Measurements from ENCODE around the gene ARMC5. TPM values are rescaled to one million over a fixed set of nuclear protein-coding genes. Genes with fewer than 3 reads are reported as not detected.
A peak's percentile ranks its signal among the peaks of the same experiment; 100 is the strongest.

ARMC5 gene
- total RNA-seq, 1 donor from 2014 or later = 5.4 TPM

DNA sequence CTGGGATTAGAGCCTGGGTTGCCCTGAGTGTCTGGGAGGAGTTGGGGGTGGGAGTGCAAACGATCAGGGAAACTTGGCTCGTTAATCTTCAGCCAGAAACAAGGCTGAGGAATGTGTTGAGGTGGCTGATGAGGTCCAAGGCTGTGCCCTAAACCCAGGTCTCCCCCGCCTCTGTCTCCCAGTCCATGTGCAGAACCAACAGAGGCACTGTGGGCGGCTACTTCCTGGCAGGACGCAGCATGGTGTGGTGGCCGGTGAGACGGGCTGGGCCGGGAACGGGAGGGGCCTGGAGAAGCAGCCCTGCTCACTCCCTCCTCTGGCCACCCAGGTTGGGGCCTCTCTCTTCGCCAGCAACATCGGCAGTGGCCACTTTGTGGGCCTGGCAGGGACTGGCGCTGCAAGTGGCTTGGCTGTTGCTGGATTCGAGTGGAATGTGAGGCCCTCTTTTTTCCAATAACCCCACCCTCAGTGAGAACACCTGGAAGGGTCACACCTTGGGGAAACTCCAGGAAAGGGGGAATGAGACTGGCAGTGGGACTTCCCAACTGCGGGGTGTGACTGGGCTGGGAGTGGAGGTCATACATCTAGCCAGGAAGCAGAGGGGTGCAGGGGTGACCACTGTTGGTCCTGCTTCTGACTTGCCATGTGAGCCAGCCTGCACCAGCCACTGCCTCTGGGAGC is 25.3 kb downstream of the ARMC5 start:
- Histone ChIP-seq H3K79me2 (ENCODE audit: low read depth) (no peaks in the 10 kb centered on the region), H3K36me3 (no peaks in the 10 kb centered on the region), H3F3A (ENCODE audit: low read depth) (no peaks in the 10 kb centered on the region), H3K27me3 (peaks cover 100% of the 10 kb centered on the region), H4K20me1 (ENCODE audit: low read depth) (peaks cover 21% of the 10 kb centered on the region), H3K9ac (no peak overlapping the region), H3K9me3 (ENCODE audit: low read depth) (no peaks in the 10 kb centered on the region), H2AFZ (replicated peaks) (no peak overlapping the region), H3K4me3 (no peak overlapping the region), H3K4me2 (no peak overlapping the region), H3K4me1 (peaks cover 5% of the 10 kb centered on the region), H3K27ac (no peak overlapping the region)
- peaks cover 46% of the 10 kb centered on the region for H3K27me3 Mint-ChIP-seq (ENCODE audit: insufficient read depth, low read depth)
- H3K27ac Mint-ChIP-seq = no peak overlapping the region
- H3K36me3 Mint-ChIP-seq = peaks cover 1% of the 10 kb centered on the region
- peak; percentile 27 for DNase-seq (ENCODE audit: low spot score)
- no peaks in the 10 kb centered on the region for H3K9me3 Mint-ChIP-seq
- no peaks in the 10 kb centered on the region for H3K4me1 Mint-ChIP-seq
- TF ChIP-seq EZH2 (IDR thresholded peaks at IDR 0.05) = no peak
- TF ChIP-seq, protein P1, sequence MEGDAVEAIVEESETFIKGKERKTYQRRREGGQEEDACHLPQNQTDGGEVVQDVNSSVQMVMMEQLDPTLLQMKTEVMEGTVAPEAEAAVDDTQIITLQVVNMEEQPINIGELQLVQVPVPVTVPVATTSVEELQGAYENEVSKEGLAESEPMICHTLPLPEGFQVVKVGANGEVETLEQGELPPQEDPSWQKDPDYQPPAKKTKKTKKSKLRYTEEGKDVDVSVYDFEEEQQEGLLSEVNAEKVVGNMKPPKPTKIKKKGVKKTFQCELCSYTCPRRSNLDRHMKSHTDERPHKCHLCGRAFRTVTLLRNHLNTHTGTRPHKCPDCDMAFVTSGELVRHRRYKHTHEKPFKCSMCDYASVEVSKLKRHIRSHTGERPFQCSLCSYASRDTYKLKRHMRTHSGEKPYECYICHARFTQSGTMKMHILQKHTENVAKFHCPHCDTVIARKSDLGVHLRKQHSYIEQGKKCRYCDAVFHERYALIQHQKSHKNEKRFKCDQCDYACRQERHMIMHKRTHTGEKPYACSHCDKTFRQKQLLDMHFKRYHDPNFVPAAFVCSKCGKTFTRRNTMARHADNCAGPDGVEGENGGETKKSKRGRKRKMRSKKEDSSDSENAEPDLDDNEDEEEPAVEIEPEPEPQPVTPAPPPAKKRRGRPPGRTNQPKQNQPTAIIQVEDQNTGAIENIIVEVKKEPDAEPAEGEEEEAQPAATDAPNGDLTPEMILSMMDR (IDR thresholded peaks at IDR 0.05) = no peak
- no peak for TF ChIP-seq EZH2phosphoT487 (IDR thresholded peaks at IDR 0.05)
- no peak overlapping the region for H3K4me3 Mint-ChIP-seq

DNA sequence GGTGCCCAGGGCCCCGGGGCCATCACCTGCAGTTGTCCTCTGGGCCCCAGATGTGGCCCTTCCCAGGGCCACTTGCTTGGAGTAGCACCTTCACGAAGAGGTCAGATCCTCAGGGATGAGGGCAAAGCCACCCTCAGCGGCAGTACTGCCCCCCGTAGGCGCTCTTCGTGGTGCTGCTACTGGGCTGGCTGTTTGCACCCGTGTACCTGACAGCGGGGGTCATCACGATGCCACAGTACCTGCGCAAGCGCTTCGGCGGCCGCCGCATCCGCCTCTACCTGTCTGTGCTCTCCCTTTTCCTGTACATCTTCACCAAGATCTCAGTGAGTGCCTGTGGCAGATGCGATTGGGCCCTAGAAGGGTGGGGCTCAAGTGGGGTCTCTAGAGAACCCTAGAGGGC is 26.3 kb downstream of the ARMC5 start:
- H3K36me3 Mint-ChIP-seq = peaks cover 4% of the 10 kb centered on the region
- Histone ChIP-seq H3K4me1 (peaks cover 5% of the 10 kb centered on the region), H3K27me3 (peaks cover 93% of the 10 kb centered on the region), H2AFZ (replicated peaks) (no peak overlapping the region), H3F3A (ENCODE audit: low read depth) (no peaks in the 10 kb centered on the region), H3K4me3 (no peak overlapping the region), H3K79me2 (ENCODE audit: low read depth) (no peaks in the 10 kb centered on the region), H3K9me3 (ENCODE audit: low read depth) (no peaks in the 10 kb centered on the region), H3K27ac (no peak overlapping the region), H3K36me3 (no peaks in the 10 kb centered on the region), H3K9ac (no peak overlapping the region), H3K4me2 (no peak overlapping the region), H4K20me1 (ENCODE audit: low read depth) (peaks cover 25% of the 10 kb centered on the region)
- TF ChIP-seq, protein P1 (IDR thresholded peaks at IDR 0.05) = no peak
- TF ChIP-seq EZH2phosphoT487 (IDR thresholded peaks at IDR 0.05) (no peak), EZH2 (IDR thresholded peaks at IDR 0.05) (no peak)
- no peaks in the 10 kb centered on the region for H3K9me3 Mint-ChIP-seq
- H3K27me3 Mint-ChIP-seq (ENCODE audit: insufficient read depth, low read depth) = peaks cover 43% of the 10 kb centered on the region
- H3K27ac Mint-ChIP-seq = no peak overlapping the region
- DNase-seq (ENCODE audit: low spot score) = no peak
- H3K4me3 Mint-ChIP-seq = no peak overlapping the region
- no peaks in the 10 kb centered on the region for H3K4me1 Mint-ChIP-seq

DNA sequence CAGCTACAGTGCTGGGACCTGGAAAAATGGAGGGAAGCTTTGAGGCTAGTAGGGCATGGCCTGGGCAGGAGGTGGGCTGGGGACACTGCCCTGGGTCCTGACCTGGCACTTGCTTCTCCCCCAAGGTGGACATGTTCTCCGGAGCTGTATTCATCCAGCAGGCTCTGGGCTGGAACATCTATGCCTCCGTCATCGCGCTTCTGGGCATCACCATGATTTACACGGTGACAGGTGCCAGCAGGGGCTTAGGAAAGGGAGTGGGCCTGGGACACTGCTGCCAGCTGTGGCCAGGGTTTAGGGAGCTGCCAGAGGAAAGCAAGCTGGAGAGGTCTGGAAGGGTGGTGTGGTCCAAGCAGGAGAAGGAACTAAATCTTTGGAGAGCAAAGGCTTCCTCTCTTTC is 26.7 kb downstream of the ARMC5 start:
- peaks cover 8% of the 10 kb centered on the region for H3K36me3 Mint-ChIP-seq
- no peak overlapping the region for H3K4me3 ChIP-seq
- no peak overlapping the region for H3K27ac ChIP-seq
- H3F3A ChIP-seq (ENCODE audit: low read depth) = no peaks in the 10 kb centered on the region
- H3K9ac ChIP-seq = no peak overlapping the region
- peaks cover 88% of the 10 kb centered on the region for H3K27me3 ChIP-seq
- no peaks in the 10 kb centered on the region for H3K79me2 ChIP-seq (ENCODE audit: low read depth)
- H3K9me3 ChIP-seq (ENCODE audit: low read depth) = no peaks in the 10 kb centered on the region
- H3K9me3 Mint-ChIP-seq = peaks cover 3% of the 10 kb centered on the region
- no peak overlapping the region for H2AFZ ChIP-seq (replicated peaks)
- no peak overlapping the region for H3K4me2 ChIP-seq
- H3K36me3 ChIP-seq = no peaks in the 10 kb centered on the region
- H3K27ac Mint-ChIP-seq = no peak overlapping the region
- H3K4me1 ChIP-seq = peaks cover 5% of the 10 kb centered on the region
- H4K20me1 ChIP-seq (ENCODE audit: low read depth) = peaks cover 25% of the 10 kb centered on the region
- H3K4me1 Mint-ChIP-seq = no peaks in the 10 kb centered on the region
- TF ChIP-seq EZH2phosphoT487 (IDR thresholded peaks at IDR 0.05) = no peak
- TF ChIP-seq, protein P1 (IDR thresholded peaks at IDR 0.05) = no peak
- TF ChIP-seq EZH2 (IDR thresholded peaks at IDR 0.05) = no peak
- no peak overlapping the region for H3K4me3 Mint-ChIP-seq
- H3K27me3 Mint-ChIP-seq (ENCODE audit: insufficient read depth, low read depth) = peaks cover 41% of the 10 kb centered on the region
- DNase-seq (ENCODE audit: low spot score) = no peak
